ENCODE results near the gene IL17RA. TPM values are rescaled to one million over a fixed set of nuclear protein-coding genes. Genes with fewer than 3 reads are reported as not detected.
"Not testable (repeated sequence)": the region's sequence is repeated elsewhere in the genome, so short reads cannot be mapped to it uniquely, and the experiment has no call there.

Gene IL17RA, protein sequence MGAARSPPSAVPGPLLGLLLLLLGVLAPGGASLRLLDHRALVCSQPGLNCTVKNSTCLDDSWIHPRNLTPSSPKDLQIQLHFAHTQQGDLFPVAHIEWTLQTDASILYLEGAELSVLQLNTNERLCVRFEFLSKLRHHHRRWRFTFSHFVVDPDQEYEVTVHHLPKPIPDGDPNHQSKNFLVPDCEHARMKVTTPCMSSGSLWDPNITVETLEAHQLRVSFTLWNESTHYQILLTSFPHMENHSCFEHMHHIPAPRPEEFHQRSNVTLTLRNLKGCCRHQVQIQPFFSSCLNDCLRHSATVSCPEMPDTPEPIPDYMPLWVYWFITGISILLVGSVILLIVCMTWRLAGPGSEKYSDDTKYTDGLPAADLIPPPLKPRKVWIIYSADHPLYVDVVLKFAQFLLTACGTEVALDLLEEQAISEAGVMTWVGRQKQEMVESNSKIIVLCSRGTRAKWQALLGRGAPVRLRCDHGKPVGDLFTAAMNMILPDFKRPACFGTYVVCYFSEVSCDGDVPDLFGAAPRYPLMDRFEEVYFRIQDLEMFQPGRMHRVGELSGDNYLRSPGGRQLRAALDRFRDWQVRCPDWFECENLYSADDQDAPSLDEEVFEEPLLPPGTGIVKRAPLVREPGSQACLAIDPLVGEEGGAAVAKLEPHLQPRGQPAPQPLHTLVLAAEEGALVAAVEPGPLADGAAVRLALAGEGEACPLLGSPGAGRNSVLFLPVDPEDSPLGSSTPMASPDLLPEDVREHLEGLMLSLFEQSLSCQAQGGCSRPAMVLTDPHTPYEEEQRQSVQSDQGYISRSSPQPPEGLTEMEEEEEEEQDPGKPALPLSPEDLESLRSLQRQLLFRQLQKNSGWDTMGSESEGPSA
- 1 to 10 TPM; 4.3 to 6.4 (median 4.6) TPM for polyA plus RNA-seq (ENCODE audit: insufficient read length in 3 of 3)

DNA sequence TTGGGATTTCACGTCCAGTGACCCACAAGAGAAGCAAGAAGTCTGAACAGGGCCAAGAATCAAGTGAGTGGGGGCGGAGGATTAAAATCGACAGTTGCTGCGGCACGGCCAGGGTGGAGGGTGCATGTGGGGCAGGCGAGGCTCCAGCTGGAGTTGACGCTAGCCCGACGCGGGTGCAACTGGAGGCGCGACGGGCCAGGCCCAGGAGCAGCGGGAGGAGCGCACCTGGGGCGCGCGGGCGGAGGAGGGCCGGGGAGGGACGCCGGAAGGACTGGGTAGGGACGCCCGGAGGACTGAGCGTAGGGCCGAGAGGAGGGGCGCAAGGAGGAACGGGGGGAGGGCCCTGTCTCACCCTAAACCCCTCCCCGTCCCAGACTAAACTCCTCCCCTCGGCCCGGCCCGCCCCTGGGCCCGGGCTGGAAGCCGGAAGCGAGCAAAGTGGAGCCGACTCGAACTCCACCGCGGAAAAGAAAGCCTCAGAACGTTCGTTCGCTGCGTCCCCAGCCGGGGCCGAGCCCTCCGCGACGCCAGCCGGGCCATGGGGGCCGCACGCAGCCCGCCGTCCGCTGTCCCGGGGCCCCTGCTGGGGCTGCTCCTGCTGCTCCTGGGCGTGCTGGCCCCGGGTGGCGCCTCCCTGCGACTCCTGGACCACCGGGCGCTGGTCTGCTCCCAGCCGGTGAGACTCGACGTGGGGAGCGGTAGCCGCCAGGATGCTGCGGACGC lies at the start of gene IL17RA:
Gene IL17RA, plus strand, starts transcription at position 447 of the 723 bp plus-strand sequence. Its CDS starts 92 bp downstream, at position 539.
- peak; percentile 48 to 83 (median 67) for DNase-seq (ENCODE audit: low read depth in 3 of 3, low spot score in 2 of 3)

DNA sequence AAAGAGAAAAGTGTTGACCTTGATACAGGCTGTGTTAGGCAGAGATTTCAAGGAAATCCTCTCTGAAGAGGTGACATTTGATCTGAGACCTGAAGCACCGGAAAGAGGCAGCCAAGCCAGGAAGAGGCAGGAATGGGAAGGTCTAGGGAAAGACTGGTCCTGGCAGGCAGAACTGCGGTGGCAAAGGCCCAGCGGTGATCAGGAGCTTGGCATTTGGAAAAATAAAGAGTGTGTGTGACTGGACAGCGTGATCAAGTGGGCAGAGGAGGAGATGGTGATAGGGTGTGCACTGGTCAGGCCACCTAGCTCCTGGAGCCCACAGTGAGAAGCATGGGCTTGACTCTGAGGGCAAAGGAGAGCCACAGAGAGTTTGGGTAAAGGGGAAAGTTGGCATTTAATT lies 49.6 kb upstream of the IL17RA start:
- no peak for DNase-seq (ENCODE audit: low read depth in 3 of 3, low spot score in 2 of 3)

DNA sequence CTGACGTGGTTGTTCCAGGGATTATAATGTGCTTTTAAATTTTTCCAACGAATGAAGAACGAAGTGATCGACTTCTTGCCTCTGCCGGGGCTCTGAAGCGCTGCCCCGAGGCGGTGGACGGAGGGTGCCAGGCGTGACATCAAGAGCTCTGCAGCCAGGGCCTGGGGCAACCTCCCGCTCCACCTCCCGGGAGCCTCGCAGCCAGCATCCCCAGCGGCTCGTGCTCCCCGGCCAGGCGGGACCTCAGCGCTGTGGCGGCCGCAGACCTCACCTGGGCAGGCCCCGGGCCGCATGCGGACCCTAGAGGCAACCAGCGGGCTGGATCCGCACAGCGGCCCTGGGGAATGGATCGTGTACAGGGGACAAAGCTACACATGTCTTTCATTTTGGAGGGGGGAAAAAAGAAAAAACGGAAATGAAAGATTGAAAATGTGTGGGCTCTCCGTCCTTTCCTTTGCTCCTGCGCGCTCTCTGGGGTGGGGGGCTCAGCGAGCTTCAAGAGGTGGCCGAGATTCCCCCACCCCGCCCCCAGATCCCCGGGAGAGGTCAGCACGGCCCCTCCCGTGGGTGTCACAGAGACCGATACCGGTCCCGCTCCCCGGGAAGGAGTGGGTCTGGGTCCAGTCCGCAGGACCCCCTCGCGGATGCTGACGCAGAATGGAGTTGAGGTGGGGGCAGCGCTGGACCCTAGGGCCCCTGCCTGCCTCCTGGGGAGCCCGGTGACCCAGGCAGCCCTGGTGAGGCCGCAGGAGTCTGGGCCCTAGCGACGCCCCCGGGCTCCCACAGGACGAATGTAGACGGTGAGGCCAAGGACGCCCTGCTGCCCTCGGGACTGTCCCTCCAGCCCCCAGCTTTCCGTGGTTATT lies 48.6 kb upstream of the IL17RA start:
- DNase-seq (ENCODE audit: low read depth in 3 of 3, low spot score in 2 of 3) = not testable (repeated sequence)

DNA sequence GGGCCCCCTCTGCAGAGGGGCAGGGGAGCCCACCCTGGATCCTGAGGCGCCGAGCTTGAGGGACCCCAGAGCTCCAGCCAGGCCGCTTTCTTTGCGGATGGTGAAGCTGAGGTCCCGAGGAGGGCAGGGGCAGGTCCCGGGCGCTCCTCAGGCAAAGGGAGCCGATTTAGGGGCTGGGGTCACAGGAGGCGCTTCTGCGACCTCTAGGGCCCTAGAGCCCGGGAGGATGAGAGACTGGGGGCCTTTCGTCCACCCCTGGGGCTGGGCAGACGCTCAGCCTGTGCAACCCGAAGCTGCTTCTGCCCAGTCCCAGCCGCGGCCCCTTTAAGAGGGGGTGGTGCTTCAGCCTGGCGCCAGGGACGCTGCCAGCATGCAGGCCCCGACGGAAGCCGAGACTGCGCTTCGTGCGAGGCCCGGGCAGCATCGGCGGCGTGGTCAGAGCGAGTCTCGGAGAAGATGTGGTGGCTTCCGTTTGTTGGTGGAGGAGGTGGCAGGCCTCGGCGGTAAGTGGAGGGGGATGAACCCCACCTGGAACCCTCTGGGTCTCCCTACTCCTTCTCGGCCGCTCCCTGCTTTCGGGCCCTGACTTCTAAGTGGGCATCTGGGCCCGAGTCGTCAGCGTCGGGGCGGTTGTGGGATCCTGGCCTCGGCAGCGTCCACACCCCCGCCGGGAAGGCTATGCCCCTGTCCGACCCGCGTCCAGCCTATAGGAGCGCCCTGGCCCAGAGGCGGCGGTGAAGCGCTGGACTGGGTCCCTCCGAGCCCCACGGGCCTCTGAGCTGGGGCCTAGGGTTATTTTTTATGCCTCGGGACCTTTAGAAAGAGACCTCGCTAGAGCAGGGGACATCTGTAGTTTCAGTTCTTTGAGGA lies 47.7 kb upstream of the IL17RA start:
- DNase-seq (ENCODE audit: low read depth in 3 of 3, low spot score in 2 of 3) = not testable (repeated sequence)

DNA sequence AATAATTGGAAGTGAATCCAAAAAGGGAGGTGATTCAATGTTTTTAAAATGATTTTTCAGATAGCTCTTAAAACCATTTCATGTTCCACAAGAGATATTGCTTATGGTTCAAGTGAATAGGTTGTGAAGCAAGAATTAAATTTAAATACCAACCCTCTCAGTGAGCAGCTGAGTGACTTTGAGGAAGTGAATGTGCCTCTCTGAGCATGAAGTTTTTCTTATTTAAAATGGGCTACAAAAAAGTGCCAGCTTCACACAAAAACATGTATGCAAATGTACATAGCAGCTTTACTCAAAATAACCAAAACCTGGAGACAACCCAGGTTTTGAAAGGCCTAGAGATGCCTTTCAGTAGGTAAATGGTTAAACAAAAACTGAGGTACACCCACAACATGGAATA lies 41.3 kb upstream of the IL17RA start:
- no peak for DNase-seq (ENCODE audit: low read depth in 3 of 3, low spot score in 2 of 3)

DNA sequence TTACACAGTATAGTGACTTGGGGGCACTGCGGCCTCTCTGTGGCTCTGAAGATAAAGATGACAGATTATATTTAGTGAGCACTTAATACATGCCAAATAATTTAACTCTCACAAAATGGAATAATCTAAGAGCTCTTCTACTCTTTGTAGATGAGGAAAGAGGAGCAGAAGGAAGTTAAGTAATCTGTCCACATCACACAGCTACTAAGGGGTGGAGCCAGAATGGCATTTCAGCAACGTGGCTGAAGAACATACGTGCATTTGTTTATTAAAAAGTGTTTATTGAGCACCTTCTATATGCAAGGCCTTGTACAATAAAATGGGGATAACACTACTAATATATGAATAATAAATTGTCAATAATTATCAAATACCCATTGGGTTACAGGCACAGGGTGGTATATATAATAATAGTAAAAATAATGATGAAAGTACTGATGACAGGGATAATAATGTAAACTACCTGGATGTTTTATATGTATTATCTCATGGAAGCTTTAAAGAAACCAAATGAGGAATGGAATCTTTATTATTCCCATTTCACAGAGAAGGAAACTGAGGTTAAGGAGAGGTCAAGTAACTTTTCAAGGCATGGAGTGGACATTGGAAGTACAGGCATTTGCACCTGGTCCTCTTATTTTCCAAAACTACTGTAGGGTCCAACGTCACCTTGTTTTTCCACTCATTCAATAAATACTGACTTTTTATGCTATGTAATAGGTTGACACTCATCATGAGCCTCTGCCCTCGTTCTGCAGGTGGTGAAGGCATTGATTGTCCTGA lies 38.0 kb upstream of the IL17RA start:
- no peak for DNase-seq (ENCODE audit: low read depth in 3 of 3, low spot score in 2 of 3)

DNA sequence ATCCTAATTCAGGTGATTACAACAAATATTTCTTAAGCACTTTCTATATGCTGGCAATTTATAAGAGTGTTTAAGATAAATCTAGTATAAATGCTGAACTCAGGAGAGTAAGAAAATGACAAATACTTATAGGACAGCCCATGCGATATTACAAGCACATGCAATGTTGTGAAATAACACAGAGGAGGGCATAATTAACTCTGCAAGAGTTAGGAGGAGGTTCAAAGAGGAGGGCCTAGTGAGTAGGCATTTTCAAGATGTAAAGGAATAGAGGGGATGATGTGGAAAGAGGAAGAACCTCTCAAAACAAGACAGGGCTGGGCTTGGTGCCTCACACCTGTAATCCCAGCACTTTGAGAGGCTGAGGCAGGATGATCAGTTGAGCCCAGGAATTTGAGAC lies 37.1 kb upstream of the IL17RA start:
- DNase-seq (ENCODE audit: low read depth in 3 of 3, low spot score in 2 of 3) = no peak

DNA sequence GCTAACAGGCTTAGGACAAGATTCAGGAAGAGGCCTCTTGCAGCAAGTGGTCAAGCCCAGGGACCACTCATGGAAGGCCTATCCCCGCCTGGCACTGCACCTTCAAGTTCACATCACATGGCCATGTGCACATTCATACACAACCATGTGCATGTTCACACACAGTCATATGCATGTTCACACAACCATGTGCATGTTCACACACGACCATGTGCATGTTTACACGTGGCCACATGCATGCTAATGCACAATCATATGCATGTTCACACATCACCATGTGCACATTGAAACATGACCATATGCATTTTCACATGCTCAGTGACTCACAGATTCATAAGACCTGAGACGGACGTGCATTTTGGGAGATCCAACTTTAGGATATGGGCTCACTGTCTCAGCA lies 28.7 kb upstream of the IL17RA start:
- no peak for DNase-seq (ENCODE audit: low read depth in 3 of 3, low spot score in 2 of 3)

DNA sequence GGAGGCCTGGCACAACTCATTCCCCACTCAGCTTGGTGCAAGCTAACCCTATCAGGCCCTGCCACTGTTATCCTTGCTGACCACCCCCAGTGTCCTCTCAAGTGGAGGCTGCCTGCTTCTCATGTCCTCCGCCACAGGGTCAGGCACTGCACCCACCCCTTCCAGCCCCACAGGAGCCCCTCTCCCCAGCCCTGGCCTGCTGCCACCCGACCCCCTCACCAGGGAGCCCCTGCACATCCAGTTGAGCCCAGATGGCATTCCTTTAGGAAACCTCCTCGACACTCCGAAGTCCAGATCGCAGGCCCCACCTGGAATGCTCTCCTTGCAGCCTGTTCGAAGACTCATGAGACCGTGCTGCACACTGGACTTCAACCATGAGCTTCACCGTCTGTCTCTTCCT lies 28.0 kb upstream of the IL17RA start:
- DNase-seq (ENCODE audit: low read depth in 3 of 3, low spot score in 2 of 3) = no peak

DNA sequence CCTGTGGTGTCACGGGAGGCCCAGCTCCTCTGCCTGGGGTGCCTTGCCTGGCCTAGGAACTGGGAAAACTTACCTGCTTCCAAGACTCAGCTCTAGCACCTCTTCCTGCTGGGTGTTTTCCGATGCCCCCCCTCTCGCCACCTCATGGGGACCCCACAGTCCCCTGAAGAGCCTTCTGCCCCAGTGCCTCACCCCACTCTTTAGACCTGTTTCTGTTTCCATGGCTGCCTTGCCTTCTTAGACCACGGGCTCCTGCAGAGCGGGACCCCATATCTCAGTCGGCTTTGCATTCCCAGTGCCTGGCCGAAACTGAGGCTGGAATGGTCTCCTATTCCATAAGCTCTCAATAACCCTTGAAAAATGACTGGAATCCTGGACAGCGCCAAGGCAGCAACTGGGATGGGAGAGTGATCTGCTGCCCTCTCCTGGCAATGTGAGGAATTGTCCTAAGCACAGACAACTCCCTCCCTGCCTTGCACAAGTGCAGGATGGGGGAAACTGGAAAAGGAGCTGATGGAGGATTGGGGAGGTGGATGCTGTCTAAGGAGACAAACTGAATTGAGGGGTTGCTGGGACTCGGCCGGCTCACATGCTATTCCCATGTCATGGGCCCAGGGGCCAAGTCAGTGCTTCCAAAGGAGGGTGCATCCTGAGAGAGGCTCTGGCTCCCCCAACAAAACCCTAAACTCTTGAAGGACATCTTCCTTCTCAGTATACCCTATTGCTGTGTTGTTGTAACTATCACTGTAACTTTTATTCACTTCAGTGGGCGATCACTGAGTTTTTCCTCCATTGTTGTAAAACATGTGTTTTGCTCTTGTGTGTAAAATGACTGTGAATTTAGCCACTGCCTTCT lies 26.6 kb upstream of the IL17RA start:
- peak; percentile 45 to 56 (median 47) for DNase-seq (ENCODE audit: low read depth in 3 of 3, low spot score in 2 of 3)

DNA sequence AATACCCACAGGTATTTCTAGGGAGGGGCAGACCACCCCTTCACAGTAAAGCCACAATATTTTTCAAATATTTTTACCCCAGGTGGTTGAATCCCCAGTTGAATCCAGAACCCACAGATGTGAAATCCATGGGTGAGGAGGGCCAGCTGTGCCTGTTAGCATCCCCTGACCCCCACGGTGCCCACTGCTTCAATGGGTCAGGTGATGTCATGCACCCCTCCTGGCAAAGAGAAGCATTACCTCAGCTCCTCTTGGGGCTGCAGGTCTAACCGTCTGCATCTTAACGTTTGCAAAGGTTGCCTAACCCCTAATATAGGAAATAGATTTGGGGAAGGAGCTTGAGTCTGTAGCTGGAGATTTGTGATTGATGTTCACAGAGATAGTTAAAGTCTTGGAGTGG lies 24.7 kb upstream of the IL17RA start:
- DNase-seq (ENCODE audit: low read depth in 3 of 3, low spot score in 2 of 3) = no peak

DNA sequence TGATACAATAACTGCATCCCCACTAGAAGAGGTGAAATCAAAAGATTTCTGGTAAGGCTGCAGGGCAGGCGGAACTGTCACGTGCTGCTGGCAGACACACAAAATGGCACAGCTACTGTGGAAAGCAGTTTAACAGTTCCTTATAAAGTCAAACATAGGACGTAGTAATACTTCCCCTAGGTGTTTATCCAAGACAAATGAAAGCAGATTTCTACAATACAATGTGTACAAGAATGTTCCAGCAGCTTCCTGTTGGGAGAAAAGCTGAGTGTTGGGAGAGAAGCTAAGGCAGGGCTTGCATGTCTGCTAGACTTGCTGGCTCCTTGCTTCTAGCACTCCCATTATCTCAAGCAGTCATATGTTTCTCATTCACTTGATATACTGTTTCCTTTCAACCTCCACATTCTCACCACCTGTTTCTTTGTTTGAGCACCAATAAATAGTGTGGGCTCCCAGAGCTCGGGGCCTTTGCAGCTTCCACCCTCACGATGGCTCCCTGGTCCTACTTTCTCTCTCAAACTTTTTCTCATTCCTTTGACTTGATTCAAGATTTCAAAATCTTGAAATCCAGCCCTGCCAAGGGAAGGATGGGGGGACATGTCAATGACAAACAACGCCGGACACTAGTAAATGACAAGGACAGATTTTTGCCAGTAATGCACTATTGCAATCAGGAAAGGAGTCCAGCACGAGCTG lies 21.2 kb upstream of the IL17RA start:
- DNase-seq (ENCODE audit: low read depth in 3 of 3, low spot score in 2 of 3) = no peak

DNA sequence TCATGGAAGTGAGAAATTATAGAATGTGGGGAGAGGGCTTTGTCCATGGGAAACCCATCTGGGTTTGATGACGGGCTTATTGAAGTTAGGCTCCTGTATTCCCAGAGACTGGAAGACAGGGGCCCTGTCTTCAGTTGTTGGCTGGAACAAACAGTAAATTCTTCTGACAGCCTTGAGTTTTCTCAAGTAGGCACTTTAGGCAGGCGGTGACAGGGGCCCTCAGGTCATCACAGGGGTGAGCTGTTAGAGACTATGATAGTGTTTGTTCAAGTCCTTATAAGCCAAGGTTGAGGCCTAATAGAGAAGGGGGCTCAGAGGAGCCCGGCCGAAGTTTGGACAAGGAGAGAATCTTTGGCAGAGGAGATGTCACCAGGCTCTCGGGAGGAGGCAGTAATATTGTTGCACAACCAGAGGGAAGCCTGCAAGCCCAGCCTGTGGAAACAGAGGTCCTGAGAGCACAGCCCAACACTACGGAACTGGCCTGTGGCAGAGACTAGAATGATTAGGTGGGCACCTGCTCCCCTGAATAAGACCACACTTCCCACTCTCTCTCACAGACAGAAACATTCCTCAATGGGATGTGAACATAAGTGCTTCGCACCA lies 20.2 kb upstream of the IL17RA start:
- no peak for DNase-seq (ENCODE audit: low read depth in 3 of 3, low spot score in 2 of 3)

DNA sequence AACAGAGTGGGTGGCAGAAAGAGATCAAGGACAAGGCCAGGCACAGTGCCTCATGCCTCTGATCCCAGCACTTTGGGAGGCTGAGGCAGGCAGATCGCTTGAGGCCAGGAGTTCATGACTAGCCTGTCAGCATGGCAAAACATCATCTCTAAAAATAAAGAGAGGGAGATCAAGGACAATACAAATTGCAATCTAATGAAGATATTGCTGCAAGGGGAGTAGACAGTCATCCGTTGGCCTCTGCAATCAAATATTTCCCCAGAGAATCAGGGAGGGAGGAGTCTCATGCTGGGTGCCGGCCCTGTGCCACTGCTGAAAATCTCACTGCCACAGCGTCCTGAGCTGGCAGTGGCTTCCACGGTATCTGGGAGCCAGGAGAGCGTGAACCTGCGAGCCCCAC lies 19.4 kb upstream of the IL17RA start:
- DNase-seq (ENCODE audit: low read depth in 3 of 3, low spot score in 2 of 3) = no peak

DNA sequence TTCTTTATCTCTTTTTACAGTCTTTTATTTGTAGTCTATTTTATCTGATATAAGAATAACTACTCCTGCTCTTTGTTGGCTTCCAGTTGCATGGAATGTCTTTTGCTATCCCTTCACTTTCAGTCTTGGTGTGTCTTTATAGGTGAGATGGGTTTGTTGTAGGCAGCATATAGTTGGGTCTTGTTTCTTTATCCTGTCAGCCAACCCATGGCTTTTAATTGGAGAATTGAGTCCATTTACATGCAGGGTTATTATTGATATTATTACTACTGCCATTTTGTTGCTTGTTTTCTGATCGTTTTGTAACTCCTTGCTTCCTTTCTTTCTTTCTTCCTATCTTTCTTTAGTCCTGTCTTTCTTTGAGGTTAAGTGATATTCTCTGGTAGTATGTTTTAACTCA lies 11.9 kb upstream of the IL17RA start:
- DNase-seq (ENCODE audit: low read depth in 3 of 3, low spot score in 2 of 3) = no peak

DNA sequence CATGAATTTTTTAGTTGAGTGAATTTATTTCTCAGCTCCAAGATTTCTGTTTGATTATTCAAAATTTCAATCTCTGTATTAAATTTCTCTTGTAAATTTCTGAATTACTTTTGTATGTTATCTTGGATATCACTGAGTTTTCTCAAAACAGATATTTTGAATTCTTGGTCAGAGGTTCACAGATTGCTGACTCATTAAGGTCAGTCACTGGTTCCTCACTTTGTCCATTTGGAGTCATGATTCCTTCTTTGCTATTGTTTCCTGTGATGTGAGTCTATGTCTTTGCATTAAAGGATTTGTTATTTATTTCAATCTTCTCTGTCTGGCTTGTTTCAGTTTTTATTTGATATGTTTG lies 10.2 kb upstream of the IL17RA start:
- DNase-seq (ENCODE audit: low read depth in 3 of 3, low spot score in 2 of 3) = no peak

DNA sequence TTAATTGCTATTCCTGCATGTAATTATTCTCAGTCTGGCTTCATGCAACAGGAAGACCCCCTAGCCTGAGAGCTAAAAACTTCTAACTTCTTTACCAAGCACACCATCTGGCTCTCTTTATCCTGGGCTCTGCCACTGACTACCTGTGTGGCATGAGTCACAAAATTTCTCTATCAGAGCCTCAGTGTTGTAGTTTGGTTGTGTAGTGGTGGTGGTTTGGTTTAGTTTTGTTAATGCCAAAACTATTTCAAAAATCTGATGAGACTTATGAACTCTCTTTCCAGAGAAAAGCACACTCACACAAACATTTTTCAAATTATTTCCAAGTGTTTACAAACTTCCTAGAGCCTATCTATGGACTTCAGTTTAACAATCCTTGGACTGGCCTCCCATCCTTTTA lies 7.5 kb upstream of the IL17RA start:
- DNase-seq (ENCODE audit: low read depth in 3 of 3, low spot score in 2 of 3) = no peak

Measured in right renal cortex interstitium (tissue), 3 donors.